Germinal center (tissue), 1 donor: Measurements from ENCODE around the gene UBE2J2.
"Not testable (repeated sequence)": the region's sequence is repeated elsewhere in the genome, so short reads cannot be mapped to it uniquely, and the experiment has no call there.

ENCODE experiments used
- DNase-seq: peaks from one replicate; pipeline ENCODE4 v3.0.0; 2012; ENCODE audit warnings: mixed read lengths, low spot score

UBE2J2 gene

GRCh38 chr1:1255611-1256010 lies 18.0 kb downstream of the UBE2J2 start:
- DNase-seq = no peak

- DNase-seq = no peak
These were observed 18.6 kb downstream of the UBE2J2 start for GRCh38 chr1:1255078-1255477.

- no peak for DNase-seq
These were observed 19.0 kb downstream of the UBE2J2 start for GRCh38 chr1:1254667-1254998.

GRCh38 chr1:1253972-1254666 lies 19.5 kb downstream of the UBE2J2 start:
- no peak for DNase-seq

- DNase-seq = no peak
These were observed 20.3 kb downstream of the UBE2J2 start for GRCh38 chr1:1253314-1253713.

- DNase-seq = peak; percentile 63
These were observed 22.8 kb downstream of the UBE2J2 start for GRCh38 chr1:1250786-1251284.

GRCh38 chr1:1248009-1248913 lies 25.4 kb downstream of the UBE2J2 start:
- not testable (repeated sequence) for DNase-seq

- no peak for DNase-seq
These were observed 26.2 kb downstream of the UBE2J2 start for GRCh38 chr1:1247341-1247913.

GRCh38 chr1:1246577-1247340 lies 26.9 kb downstream of the UBE2J2 start, which contains the start of gene C1QTNF12:
Gene C1QTNF12, minus strand, starts transcription at chr1:1246722. Its CDS starts 32 bp downstream, at chr1:1246690.
- DNase-seq = no peak

GRCh38 chr1:1245817-1246576 lies 27.7 kb downstream of the UBE2J2 start:
- no peak for DNase-seq

GRCh38 chr1:1245178-1245816 lies 28.4 kb downstream of the UBE2J2 start:
- no peak for DNase-seq

GRCh38 chr1:1244192-1244811 lies 29.4 kb downstream of the UBE2J2 start:
- DNase-seq = no peak

- DNase-seq = no peak
These were observed 29.9 kb downstream of the UBE2J2 start for GRCh38 chr1:1243807-1244191.

- no peak for DNase-seq
These were observed 30.4 kb downstream of the UBE2J2 start for GRCh38 chr1:1243266-1243660.

- DNase-seq = no peak
These were observed 31.0 kb downstream of the UBE2J2 start for GRCh38 chr1:1242461-1243265.

- no peak for DNase-seq
These were observed 31.9 kb downstream of the UBE2J2 start for GRCh38 chr1:1241588-1242219.

- DNase-seq = no peak
These were observed 32.6 kb downstream of the UBE2J2 start for GRCh38 chr1:1240822-1241587.

- no peak for DNase-seq
These were observed 33.3 kb downstream of the UBE2J2 start for GRCh38 chr1:1240348-1240732.
